HG03097 (cell line): ENCODE measurements around the gene EPHB1.
"Not testable (repeated sequence)": the region's sequence is repeated elsewhere in the genome, so short reads cannot be mapped to it uniquely, and the experiment has no call there.

ENCODE experiments used
- ATAC-seq: cut with Tn5 transposase; IDR thresholded peaks from one replicate; pipeline ENCODE4 v1.9.1; 2021; ENCODE audit not compliant: unreplicated experiment, low FRiP score

EPHB1 gene

GRCh38 chr3:135023996-135024658 is 229.1 kb downstream of the EPHB1 start:
- ATAC-seq, result no peak

- not testable (repeated sequence) for ATAC-seq
Observed at GRCh38 chr3:135030768-135031615, 235.9 kb downstream of the EPHB1 start.

DNA sequence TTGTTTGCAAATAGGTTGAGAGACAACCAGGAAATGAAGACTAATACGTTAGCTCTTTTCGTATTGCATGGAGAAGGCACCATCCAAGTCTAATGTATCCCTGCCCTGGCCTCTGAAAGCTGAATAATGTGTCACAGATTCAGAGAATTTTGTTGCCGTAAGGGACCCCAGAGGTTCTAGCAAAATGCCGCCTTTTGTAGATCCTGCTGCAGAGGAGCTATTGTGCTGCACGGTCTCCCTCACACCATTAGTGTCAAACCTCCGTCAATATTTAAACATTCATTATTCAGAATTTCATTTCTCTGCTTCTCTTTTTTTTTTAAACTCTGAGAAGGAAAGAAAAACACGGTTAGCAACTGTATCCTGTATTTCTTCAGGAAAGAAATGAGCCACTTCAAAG is 238.7 kb downstream of the EPHB1 start:
- no peak for ATAC-seq

DNA sequence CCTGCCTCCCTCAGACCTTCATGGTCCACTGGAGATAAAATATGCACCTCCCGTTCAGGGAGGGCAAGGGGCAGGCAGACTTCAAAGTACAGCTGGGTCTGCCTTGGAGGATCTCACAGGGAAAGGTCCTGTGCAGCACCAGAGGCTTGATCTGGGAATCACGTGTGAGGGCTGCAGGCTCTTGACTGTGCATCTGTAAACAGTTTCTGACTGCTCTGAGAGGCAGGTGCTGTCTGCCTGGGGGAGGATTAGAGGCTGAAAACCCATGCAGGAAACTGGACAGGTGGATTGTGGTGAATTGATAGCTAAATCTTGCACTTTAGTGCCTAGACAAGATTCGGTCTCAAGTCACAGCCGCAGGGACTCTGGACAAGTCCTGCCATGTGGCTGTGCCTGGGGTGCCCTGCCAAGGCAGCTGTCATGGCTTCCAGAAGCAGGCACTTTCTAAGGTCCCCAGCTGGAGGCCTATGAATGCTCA is 239.3 kb downstream of the EPHB1 start:
- no peak for ATAC-seq

GRCh38 chr3:135034891-135035440 is 239.9 kb downstream of the EPHB1 start:
- no peak for ATAC-seq

- ATAC-seq, result no peak
Observed at GRCh38 chr3:135038186-135038585, 243.1 kb downstream of the EPHB1 start.

DNA sequence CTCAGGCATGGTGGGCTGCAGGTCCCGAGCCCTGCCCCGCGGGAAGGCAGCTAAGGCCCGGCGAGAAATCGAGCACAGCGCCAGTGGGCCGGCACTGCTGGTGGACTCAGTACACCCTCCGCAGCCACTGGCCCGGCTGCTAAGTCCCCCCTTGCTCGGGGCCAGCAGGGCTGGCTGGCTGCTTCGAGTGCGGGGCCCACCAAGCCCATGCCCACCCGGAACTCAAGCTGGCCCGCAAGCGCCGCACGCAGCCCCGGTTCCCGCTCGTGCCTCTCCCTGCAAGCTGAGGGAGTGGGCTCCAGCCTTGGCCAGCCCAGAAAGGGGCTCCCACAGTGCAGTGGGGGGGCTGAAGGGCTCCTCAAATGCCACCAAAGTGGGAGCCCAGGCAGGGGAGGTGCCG is 244.5 kb downstream of the EPHB1 start:
- not testable (repeated sequence) for ATAC-seq

DNA sequence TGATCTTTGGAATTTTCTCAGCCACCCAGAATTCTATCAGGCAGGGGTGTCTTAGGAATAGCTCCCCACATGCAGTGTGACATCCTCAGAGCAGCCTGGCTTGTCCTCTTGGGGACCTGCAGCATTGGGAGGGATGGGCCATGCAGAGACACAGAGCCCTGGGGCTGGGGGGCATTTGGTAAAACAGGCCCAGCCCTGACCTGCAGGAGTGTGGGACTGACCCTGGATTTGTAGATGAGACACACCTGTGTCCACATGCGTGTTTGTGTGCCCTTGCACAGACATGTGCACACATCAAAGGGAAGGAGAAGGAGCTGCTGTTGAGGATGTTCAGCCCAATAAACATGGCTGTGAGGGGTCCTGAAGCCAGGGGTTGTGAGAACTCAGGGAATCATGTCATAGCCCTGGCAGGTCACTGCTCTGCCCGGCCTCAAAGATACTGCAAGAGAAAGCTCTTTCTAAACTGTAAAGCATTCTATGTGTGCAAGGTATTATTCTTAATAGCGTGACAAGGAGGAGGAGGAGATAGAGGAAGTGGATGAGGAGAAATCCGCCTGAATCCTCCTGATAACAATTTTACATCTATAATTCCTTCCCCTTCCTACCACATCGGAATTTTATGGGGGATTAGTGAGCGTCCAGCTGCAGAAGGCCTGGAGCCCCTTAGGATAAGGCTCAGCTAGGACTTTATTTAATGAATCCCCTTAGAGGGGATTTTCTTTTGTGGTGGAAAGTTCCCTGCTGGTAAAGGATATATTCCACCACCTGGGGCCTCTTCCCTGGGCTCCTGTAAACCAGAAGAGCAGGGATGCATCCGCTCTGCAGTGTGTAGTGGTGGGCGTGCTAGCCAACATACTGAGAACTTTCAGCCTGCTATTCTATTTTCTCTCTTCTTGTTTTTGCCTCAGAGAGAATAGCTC is 245.5 kb downstream of the EPHB1 start:
- no peak for ATAC-seq

DNA sequence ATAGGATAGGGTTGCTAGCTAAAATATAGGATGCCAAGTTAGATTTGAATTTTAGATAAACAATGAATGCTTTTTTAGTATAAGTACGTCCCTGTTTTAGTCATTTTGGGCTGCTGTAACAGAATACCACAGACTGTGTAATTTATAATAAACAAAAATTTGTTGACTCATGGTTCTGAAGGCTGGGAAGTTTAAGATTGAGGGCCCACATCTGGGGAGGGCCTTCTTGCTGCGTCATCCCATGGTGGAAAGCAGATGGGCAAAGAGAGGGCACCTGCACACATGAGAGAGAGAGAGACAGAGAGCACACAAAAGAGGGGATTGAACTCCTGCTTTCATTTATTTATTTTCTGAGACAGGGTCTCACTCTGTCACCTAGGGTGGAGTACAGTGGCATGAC is 246.5 kb downstream of the EPHB1 start:
- ATAC-seq, result no peak

GRCh38 chr3:135047061-135047460 is 252.0 kb downstream of the EPHB1 start:
- no peak for ATAC-seq

- no peak for ATAC-seq
Observed at GRCh38 chr3:135050536-135050935, 255.5 kb downstream of the EPHB1 start.

GRCh38 chr3:135051409-135051973 is 256.4 kb downstream of the EPHB1 start:
- ATAC-seq, result no peak

GRCh38 chr3:135055449-135055848 is 260.4 kb downstream of the EPHB1 start:
- no peak for ATAC-seq

DNA sequence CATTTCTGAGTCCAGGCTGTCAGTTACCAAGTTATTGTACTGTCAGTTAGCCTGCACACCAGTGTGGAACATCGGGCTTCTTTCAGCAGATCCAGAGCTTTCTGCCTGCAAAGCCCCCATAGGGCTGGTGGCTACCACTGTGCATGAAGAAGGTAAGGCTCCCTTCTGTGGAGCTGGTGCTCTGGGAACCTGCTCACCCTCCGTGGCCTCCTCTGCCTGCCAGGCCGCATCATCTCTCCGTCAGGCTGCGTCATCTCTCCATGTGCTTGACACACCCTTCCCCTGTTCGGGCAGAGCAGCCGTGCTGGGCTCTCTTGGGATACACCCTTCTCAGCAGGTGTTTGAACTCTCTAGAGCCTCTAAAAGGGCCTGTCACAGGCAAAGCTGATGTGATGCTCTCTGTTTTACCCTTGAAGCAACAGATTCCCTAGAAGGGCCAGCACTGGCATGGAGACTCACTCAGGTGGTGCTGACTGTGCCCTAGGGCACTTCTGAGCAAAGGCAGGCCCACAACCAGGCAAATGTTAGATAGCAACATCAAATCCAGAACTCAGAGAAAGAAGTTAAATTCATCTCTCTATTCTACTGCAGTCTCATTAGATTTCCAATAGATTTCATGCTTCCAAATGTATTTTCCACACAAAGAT is 261.1 kb downstream of the EPHB1 start:
- ATAC-seq, result no peak

GRCh38 chr3:135056733-135057310 is 261.8 kb downstream of the EPHB1 start:
- ATAC-seq, result no peak

DNA sequence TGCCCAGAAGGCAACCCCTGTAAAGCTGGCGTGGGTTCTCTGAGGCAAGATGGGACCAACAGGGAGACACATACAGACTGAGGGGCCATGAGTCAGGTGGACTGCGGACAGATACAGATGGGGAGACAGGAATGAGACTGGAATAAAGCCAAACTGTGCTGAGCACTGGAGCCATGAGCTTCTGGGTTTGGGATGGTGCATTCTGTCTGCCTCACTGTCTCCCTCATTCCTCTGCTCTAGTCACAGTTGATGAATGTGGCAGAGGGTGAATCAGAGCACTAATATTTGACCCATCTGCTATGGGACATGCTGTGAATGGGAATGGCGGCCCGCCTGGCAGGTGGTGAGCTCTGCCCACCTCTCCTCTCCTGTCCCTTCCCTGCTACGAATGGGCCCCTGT is 262.9 kb downstream of the EPHB1 start:
- no peak for ATAC-seq

- ATAC-seq, result no peak
Observed at GRCh38 chr3:135059580-135059979, 264.5 kb downstream of the EPHB1 start.

GRCh38 chr3:135066844-135067727 is 272.0 kb downstream of the EPHB1 start:
- ATAC-seq, result not testable (repeated sequence)
